BLaER1 treated with 17β-estradiol and CSF1 and Interleukin-3, amounts not matched to agents 10 nM and 100 nM (cell line): ENCODE data around the gene SLC24A4.

Source experiments
- H3K27ac ChIP-seq, 11 experiments: shearing (Covaris generic); formaldehyde crosslinking; 2 replicates each; pipeline ENCODE4 v1.8.1; 2022
- H3K27me3 ChIP-seq, 11 experiments: shearing (Covaris generic); formaldehyde crosslinking; 2 replicates each; pipeline ENCODE4 v1.8.1; 2022
- H3K36me3 ChIP-seq, 11 experiments: shearing (Covaris generic); formaldehyde crosslinking; 2 replicates each; pipeline ENCODE4 v1.8.1; 2022
- H3K4me1 ChIP-seq, 10 experiments: shearing (Covaris generic); formaldehyde crosslinking; 2 replicates each; pipeline ENCODE4 v1.8.1; 2022
- H3K4me2 ChIP-seq, 11 experiments: shearing (Covaris generic); formaldehyde crosslinking; 2 replicates each; pipeline ENCODE4 v1.8.1; 2022
- H3K4me3 ChIP-seq, 10 experiments: shearing (Covaris generic); formaldehyde crosslinking; 2 replicates each; pipeline ENCODE4 v1.8.1; 2022
- H3K9ac ChIP-seq, 11 experiments: shearing (Covaris generic); formaldehyde crosslinking; 2 replicates each; pipeline ENCODE4 v1.8.1; 2022
- H3K9me3 ChIP-seq, 11 experiments: shearing (Covaris generic); formaldehyde crosslinking; replicated peaks in 1 of 11; 2 replicates each; pipeline ENCODE4 v1.8.1; 2022
- H4K20me1 ChIP-seq, 11 experiments: shearing (Covaris generic); formaldehyde crosslinking; 2 replicates each; pipeline ENCODE4 v1.8.1; 2022
- Cebpa-rat ChIP-seq, 11 experiments: shearing (Covaris generic); IDR thresholded peaks; 2 replicates each; pipeline ENCODE4 v1.8.1; 2022

The SLC24A4 gene, protein sequence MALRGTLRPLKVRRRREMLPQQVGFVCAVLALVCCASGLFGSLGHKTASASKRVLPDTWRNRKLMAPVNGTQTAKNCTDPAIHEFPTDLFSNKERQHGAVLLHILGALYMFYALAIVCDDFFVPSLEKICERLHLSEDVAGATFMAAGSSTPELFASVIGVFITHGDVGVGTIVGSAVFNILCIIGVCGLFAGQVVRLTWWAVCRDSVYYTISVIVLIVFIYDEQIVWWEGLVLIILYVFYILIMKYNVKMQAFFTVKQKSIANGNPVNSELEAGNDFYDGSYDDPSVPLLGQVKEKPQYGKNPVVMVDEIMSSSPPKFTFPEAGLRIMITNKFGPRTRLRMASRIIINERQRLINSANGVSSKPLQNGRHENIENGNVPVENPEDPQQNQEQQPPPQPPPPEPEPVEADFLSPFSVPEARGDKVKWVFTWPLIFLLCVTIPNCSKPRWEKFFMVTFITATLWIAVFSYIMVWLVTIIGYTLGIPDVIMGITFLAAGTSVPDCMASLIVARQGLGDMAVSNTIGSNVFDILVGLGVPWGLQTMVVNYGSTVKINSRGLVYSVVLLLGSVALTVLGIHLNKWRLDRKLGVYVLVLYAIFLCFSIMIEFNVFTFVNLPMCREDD

GRCh38 chr14:92323011-92323915 is at the start of gene SLC24A4:
SLC24A4 (plus strand) TSS chr14:92323165; CDS start chr14:92323831, 666 bp downstream.
- TF ChIP-seq Cebpa-rat (IDR thresholded peaks at IDR 0.05), result no peak
- no peak within 1 kb of the TSS for H3K27ac ChIP-seq
- no peaks in the 10 kb centered on the region for H4K20me1 ChIP-seq
- H3K4me3 ChIP-seq, result no peak within 1 kb of the TSS
- H3K9ac ChIP-seq, result no peak within 1 kb of the TSS
- no peaks in the 10 kb centered on the region for H3K36me3 ChIP-seq
- H3K4me1 ChIP-seq, result peaks cover 0 to 5% (median 0%) of the 10 kb centered on the region in 10 experiments; a peak in 1 of 20 replicates
- H3K9me3 ChIP-seq, result peaks cover 0 to 14% (median 8%) of the 10 kb centered on the region in 11 experiments; a peak in 12 of 22 replicates
- peak within 1 kb of the TSS in 1 of 11 experiments; percentile 33; a peak in 1 of 22 replicates for H3K4me2 ChIP-seq
- peaks cover 0 to 14% (median 8%) of the 10 kb centered on the region in 11 experiments; a peak in 10 of 22 replicates for H3K27me3 ChIP-seq

DNA sequence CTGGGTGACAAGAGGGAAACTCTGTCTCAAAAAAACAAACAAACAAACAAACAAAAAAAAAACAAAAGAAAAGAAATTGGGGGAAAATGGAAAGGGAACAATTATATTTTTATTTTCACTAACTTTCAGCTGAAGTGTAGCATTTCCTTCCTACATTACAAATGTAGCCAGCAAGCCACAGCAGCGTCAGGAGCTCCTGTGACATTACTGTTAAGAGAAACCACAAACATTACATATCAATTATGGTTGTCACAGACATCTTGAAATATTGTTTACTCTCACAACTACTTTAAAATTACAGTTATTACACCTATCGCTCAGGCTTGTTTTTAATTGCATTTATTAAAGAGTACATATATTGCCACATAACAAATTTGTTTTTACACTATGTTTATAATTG is 49.8 kb upstream of the SLC24A4 start:
- H3K4me1 ChIP-seq, result no peaks in the 10 kb centered on the region
- H3K9ac ChIP-seq, result no peak overlapping the region
- no peaks in the 10 kb centered on the region for H3K9me3 ChIP-seq
- H3K4me3 ChIP-seq, result no peak overlapping the region
- TF ChIP-seq Cebpa-rat (IDR thresholded peaks at IDR 0.05), result no peak
- H3K27ac ChIP-seq, result no peak overlapping the region
- no peaks in the 10 kb centered on the region for H3K27me3 ChIP-seq
- no peaks in the 10 kb centered on the region for H4K20me1 ChIP-seq
- no peak overlapping the region for H3K4me2 ChIP-seq
- no peaks in the 10 kb centered on the region for H3K36me3 ChIP-seq

GRCh38 chr14:92274055-92274454 is 48.9 kb upstream of the SLC24A4 start:
- TF ChIP-seq Cebpa-rat (IDR thresholded peaks at IDR 0.05), result no peak
- H3K27ac ChIP-seq, result no peak overlapping the region
- no peaks in the 10 kb centered on the region for H3K36me3 ChIP-seq
- no peaks in the 10 kb centered on the region for H4K20me1 ChIP-seq
- no peak overlapping the region for H3K4me2 ChIP-seq
- H3K4me1 ChIP-seq, result no peaks in the 10 kb centered on the region
- no peak overlapping the region for H3K9ac ChIP-seq
- H3K4me3 ChIP-seq, result no peak overlapping the region
- no peaks in the 10 kb centered on the region for H3K9me3 ChIP-seq
- H3K27me3 ChIP-seq, result no peaks in the 10 kb centered on the region

- Histone ChIP-seq H3K27ac (no peak overlapping the region), H3K4me2 (no peak overlapping the region), H3K9me3 (no peaks in the 10 kb centered on the region), H3K36me3 (no peaks in the 10 kb centered on the region), H3K4me1 (peaks cover 0 to 5% (median 0%) of the 10 kb centered on the region in 10 experiments; a peak in 5 of 20 replicates), H3K9ac (no peak overlapping the region), H3K4me3 (no peak overlapping the region), H4K20me1 (no peaks in the 10 kb centered on the region), H3K27me3 (no peaks in the 10 kb centered on the region)
- TF ChIP-seq Cebpa-rat (IDR thresholded peaks at IDR 0.05), result no peak
Observed at GRCh38 chr14:92276074-92276473, 46.9 kb upstream of the SLC24A4 start.

GRCh38 chr14:92277031-92277430 is 45.9 kb upstream of the SLC24A4 start:
- Histone ChIP-seq H3K36me3 (no peaks in the 10 kb centered on the region), H3K27ac (no peak overlapping the region), H3K9ac (no peak overlapping the region), H3K4me2 (no peak overlapping the region), H3K4me3 (no peak overlapping the region), H3K27me3 (no peaks in the 10 kb centered on the region), H4K20me1 (no peaks in the 10 kb centered on the region), H3K4me1 (peaks cover 0 to 8% (median 0%) of the 10 kb centered on the region in 10 experiments; a peak in 5 of 20 replicates), H3K9me3 (no peaks in the 10 kb centered on the region)
- TF ChIP-seq Cebpa-rat (IDR thresholded peaks at IDR 0.05), result no peak

- peak overlapping the region in 6 of 11 experiments; percentile 8 to 35 (median 18); a peak in 4 of 22 replicates for H3K4me2 ChIP-seq
- TF ChIP-seq Cebpa-rat (IDR thresholded peaks at IDR 0.05), result no peak
- H3K27me3 ChIP-seq, result no peaks in the 10 kb centered on the region
- H4K20me1 ChIP-seq, result no peaks in the 10 kb centered on the region
- no peaks in the 10 kb centered on the region for H3K9me3 ChIP-seq
- H3K4me3 ChIP-seq, result no peak overlapping the region
- H3K9ac ChIP-seq, result no peak overlapping the region
- H3K36me3 ChIP-seq, result no peaks in the 10 kb centered on the region
- peaks cover 0 to 8% (median 0%) of the 10 kb centered on the region in 10 experiments; a peak in 5 of 20 replicates for H3K4me1 ChIP-seq
- H3K27ac ChIP-seq, result no peak overlapping the region
Observed at GRCh38 chr14:92280554-92281262, 42.3 kb upstream of the SLC24A4 start.

DNA sequence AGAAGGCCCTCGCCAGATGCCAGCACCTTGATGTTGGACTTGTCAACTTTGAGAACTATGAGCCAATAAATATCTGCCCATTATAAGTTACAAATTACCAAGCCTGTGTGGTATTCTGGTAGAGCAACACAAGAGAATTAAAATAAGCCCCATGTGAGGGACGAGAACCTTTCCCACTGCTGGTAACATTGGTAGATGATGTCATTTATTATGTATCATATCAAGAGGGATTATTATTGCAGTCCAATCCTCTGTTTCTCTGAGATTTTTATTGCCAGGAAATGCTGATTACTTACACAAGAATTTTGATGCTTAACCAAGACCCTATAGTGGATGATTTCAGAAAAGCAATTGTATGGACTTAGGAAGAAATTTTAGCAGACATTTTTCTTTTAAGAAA is 40.3 kb upstream of the SLC24A4 start:
- Histone ChIP-seq H3K4me1 (peaks cover 0 to 8% (median 0%) of the 10 kb centered on the region in 10 experiments; a peak in 5 of 20 replicates), H3K9me3 (no peaks in the 10 kb centered on the region), H3K27ac (no peak overlapping the region), H3K4me3 (no peak overlapping the region), H4K20me1 (no peaks in the 10 kb centered on the region), H3K27me3 (no peaks in the 10 kb centered on the region), H3K4me2 (no peak overlapping the region), H3K36me3 (no peaks in the 10 kb centered on the region), H3K9ac (no peak overlapping the region)
- TF ChIP-seq Cebpa-rat (IDR thresholded peaks at IDR 0.05), result no peak

GRCh38 chr14:92285311-92285710 is 37.7 kb upstream of the SLC24A4 start:
- no peaks in the 10 kb centered on the region for H4K20me1 ChIP-seq
- H3K4me1 ChIP-seq, result peaks cover 0 to 8% (median 0%) of the 10 kb centered on the region in 10 experiments; a peak in 5 of 20 replicates
- H3K9ac ChIP-seq, result no peak overlapping the region
- H3K4me3 ChIP-seq, result no peak overlapping the region
- no peak overlapping the region for H3K27ac ChIP-seq
- H3K4me2 ChIP-seq, result no peak overlapping the region
- no peaks in the 10 kb centered on the region for H3K36me3 ChIP-seq
- H3K9me3 ChIP-seq, result no peaks in the 10 kb centered on the region
- no peak for TF ChIP-seq Cebpa-rat (IDR thresholded peaks at IDR 0.05)
- no peaks in the 10 kb centered on the region for H3K27me3 ChIP-seq
